ENCODE data around the gene FAM120A.

Gene FAM120A

GRCh38 chr9:93463638-93464248, 12.3 kb downstream of the FAM120A start:
- Histone ChIP-seq H3K27ac (no peak overlapping the region), H3K36me3 (no peaks in the 10 kb centered on the region; the same call in 1 of the 2 replicates), H3K27me3 (ENCODE audit: insufficient read depth, low read depth, severe bottlenecking) (no peaks in the 10 kb centered on the region), H3K9me3 (ENCODE audit: severe bottlenecking) (no peaks in the 10 kb centered on the region), H3K4me3 (ENCODE audit: low read depth, low read length) (no peak overlapping the region)
- TF ChIP-seq CTCF (IDR thresholded peaks at IDR 0.05; ENCODE audit: low read depth, low read length): no peak
- DNase-seq: no peak

- Histone ChIP-seq H3K27ac (peak overlapping the region; percentile 42), H3K9me3 (ENCODE audit: severe bottlenecking) (no peaks in the 10 kb centered on the region), H3K27me3 (ENCODE audit: insufficient read depth, low read depth, severe bottlenecking) (no peaks in the 10 kb centered on the region), H3K4me3 (ENCODE audit: low read depth, low read length) (no peak overlapping the region), H3K36me3 (no peaks in the 10 kb centered on the region; the same call in 1 of the 2 replicates)
- no peak for TF ChIP-seq CTCF (IDR thresholded peaks at IDR 0.05; ENCODE audit: low read depth, low read length)
- DNase-seq: no peak
Measured at GRCh38 chr9:93464395-93464794, 12.9 kb downstream of the FAM120A start.

GRCh38 chr9:93464876-93465275, 13.4 kb downstream of the FAM120A start:
- no peak for DNase-seq
- Histone ChIP-seq H3K4me3 (ENCODE audit: low read depth, low read length) (no peak overlapping the region), H3K27ac (peak overlapping the region; percentile 42)

GRCh38 chr9:93465855-93466254, 14.4 kb downstream of the FAM120A start:
- Histone ChIP-seq H3K27me3 (ENCODE audit: insufficient read depth, low read depth, severe bottlenecking) (no peaks in the 10 kb centered on the region), H3K36me3 (no peaks in the 10 kb centered on the region; the same call in 1 of the 2 replicates), H3K4me3 (ENCODE audit: low read depth, low read length) (no peak overlapping the region), H3K27ac (no peak overlapping the region), H3K9me3 (ENCODE audit: severe bottlenecking) (no peaks in the 10 kb centered on the region)
- DNase-seq: no peak
- TF ChIP-seq CTCF (IDR thresholded peaks at IDR 0.05; ENCODE audit: low read depth, low read length): no peak

More at GRCh38 chr9:93464876-93465275, 13.4 kb downstream of the FAM120A start:
- no peaks in the 10 kb centered on the region for H3K9me3 ChIP-seq (ENCODE audit: severe bottlenecking)
- no peaks in the 10 kb centered on the region; the same call in 1 of the 2 replicates for H3K36me3 ChIP-seq
- no peak for TF ChIP-seq CTCF (IDR thresholded peaks at IDR 0.05; ENCODE audit: low read depth, low read length)
- no peaks in the 10 kb centered on the region for H3K27me3 ChIP-seq (ENCODE audit: insufficient read depth, low read depth, severe bottlenecking)

GRCh38 chr9:93466416-93467061, 15.1 kb downstream of the FAM120A start:
- Histone ChIP-seq H3K27ac (no peak overlapping the region), H3K36me3 (peaks cover 7% of the 10 kb centered on the region), H3K4me3 (ENCODE audit: low read depth, low read length) (no peak overlapping the region), H3K27me3 (ENCODE audit: insufficient read depth, low read depth, severe bottlenecking) (no peaks in the 10 kb centered on the region), H3K9me3 (ENCODE audit: severe bottlenecking) (no peaks in the 10 kb centered on the region)
- no peak for TF ChIP-seq CTCF (IDR thresholded peaks at IDR 0.05; ENCODE audit: low read depth, low read length)
- DNase-seq: no peak
